GM19372 (cell line): ENCODE measurements around the gene ZDHHC11.
"Not testable (repeated sequence)": the region's sequence is repeated elsewhere in the genome, so short reads cannot be mapped to it uniquely, and the experiment has no call there.

Source experiments
- ATAC-seq: cut with Tn5 transposase; IDR thresholded peaks from one replicate; pipeline ENCODE4 v1.9.1; 2021; ENCODE audit warnings: mild to moderate bottlenecking, low read depth, moderate library complexity; ENCODE audit not compliant: unreplicated experiment

Gene ZDHHC11

DNA sequence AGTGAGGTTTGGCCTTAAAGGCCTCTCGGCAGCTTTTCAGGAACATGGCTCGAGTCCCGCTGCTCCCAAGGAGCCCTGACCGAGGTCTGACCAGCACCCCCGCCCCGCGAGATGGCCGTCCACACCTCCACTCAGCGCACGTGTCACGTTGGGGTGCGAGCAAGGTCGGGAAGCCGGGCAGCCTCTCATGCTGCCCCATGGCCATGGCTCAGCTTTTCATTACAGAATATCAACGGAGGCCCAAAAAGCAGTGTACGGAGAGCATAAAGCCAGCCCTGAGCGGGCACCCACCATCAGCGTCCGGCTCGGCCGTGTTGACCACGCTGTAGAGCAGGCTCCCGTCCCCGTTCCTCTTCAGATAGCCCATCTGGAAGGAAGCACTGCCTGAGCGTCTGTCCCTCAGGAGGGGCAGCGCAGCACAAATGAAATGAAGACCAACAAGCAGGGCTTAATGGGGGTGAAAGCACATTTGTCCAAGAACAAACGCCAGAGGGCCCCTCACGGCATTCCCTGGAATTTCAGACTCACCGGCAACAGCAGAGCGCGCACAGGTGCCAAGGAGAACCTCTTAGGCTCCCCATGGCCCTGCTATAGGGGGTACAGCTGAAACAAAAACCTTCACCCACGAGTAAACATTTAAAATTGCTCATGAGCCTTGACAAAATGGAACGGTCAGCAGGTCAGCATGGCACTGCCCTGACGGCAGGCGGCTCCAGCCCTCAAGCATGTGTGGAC lies 30.2 kb upstream of the ZDHHC11 start:
- ATAC-seq: no peak

DNA sequence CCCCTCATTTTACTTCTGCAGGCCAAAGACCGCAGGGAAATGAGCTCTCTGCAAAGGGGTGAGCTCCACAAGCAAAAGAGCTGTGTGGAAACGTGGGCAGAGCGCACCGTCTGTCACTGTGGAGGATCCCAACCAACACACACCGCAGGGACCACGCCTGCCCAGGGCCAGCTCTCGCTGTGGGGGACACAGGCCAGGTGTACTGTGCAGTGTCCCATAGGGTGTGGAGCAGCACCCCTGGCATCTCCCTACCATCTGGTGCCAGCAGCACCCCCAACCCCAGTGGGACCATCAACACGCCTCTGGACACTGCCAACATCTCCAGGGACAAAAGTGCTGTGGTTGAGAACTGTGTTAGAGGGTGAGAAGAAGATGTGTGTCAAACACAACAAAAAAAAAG lies 27.9 kb upstream of the ZDHHC11 start:
- ATAC-seq: not testable (repeated sequence)

DNA sequence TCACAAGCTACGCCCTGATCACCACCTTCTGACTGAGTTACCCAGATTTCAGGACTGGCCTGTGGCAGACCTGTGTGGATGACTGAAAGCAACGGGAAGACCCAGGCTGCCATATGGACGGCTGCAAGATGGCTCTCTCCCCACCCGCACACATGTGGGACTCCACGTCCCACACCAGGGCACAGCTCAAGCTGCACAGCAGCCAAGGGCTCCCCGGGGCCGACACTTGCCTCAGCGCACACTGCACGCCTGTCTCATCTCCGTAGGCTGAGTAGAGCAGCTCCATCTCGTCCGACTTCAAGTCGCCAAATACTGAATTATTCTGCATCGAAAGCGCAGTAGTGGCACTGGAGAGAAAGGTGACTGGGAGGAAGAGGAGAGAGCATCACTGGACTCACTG lies 27.3 kb upstream of the ZDHHC11 start:
- no peak for ATAC-seq

DNA sequence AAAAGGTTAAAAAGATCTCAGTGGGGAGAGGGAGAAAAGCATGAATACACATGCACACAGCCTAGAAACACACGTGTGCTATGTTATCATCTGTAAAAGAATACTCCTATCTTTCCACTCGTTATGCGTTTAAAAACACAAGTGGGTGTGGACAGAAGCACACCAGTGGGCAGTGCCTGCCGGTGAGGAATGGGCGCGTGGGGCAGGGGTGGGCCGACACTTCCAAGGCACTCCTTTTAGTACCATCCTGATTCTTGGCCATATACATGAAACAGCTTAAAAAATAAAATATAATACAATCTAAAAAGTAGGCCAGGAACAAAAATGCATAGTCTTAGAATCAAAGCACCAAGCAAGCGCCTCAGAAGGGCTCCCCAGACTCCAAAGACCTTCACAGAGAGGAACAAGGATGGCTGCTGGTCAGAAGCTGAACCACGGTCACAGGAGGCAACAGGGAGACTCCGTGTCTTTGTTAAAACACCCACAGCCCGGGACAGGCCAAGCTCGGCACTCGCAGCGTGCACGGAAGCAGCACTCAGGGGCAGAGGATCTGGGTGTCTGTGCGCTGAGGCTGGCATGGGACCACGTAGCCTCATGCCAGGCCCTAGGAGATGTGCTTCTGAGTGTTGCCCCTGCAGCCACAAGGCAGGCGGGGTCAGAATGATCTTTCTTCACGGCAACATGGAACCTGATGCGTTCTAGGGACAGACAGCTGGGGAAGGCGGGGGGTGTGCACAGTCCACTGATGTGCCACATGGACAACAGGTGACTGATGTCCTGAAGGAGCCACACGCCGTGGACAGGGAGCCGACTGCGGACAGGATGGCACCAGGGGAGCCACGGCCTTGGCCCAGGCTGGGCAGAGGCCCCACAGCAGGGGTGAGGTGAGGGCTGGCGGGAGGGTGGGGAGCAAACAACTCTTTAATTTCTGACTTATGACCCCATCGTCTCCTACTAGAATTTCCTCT lies 25.9 kb upstream of the ZDHHC11 start:
- ATAC-seq: no peak

DNA sequence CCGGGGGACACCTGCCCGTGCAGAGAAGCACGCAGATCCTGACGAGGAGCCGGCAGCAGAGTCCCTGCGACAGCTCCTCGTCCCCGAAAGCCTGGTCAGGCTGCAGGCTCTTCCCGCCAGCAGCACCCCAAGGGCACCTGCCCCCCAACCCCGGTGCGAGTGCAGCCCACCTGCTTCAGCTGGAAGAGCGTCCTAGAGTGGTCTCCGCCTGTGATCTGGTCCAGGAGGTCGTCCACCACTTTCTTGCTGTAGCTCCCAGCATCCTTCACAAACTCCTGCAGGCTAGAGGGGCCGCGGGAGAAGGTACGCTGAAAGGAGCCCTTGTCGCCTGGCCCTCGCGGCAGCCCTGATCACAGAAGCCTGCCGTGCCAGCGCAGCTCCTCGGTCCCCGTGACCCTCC lies 25.1 kb upstream of the ZDHHC11 start:
- no peak for ATAC-seq

DNA sequence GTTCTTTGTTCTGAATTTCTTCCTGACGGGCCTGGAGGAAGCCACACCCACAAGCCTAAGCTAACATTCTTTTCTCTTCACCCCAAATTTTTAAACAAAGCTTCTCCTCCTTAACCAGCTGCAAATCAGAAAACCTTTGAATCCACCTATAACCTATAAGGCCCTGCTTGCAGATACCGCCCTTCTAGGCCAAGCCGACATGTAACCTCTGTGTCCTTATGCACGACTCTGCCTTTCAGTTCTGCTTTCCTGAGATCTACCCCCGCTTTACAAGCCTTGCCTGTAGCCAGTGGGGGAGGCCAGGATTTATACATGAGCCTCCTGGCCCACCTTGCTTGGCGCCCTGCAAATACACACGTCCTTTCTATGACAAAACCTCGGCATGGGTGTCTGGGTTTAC lies 22.5 kb upstream of the ZDHHC11 start:
- ATAC-seq: no peak

DNA sequence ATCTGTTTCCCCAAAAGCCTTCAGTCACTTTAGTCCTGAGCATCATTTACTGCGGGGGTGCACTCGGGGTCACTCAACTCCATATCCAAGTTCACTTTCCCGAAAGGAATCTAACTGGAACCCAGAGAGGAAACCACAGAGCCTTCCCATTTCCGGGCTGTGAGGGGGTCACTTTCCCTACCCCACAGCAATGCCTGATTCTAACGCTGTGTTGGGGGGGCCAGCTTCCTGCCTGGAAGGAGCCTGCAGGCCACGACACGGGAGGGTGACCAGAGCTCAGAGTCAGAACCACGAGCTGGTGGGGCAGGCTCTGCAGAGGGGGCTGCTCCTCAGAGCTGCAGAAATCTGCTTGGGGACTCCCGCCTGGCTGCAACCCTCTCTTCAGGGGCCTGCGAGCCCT lies 21.5 kb upstream of the ZDHHC11 start:
- ATAC-seq: no peak

DNA sequence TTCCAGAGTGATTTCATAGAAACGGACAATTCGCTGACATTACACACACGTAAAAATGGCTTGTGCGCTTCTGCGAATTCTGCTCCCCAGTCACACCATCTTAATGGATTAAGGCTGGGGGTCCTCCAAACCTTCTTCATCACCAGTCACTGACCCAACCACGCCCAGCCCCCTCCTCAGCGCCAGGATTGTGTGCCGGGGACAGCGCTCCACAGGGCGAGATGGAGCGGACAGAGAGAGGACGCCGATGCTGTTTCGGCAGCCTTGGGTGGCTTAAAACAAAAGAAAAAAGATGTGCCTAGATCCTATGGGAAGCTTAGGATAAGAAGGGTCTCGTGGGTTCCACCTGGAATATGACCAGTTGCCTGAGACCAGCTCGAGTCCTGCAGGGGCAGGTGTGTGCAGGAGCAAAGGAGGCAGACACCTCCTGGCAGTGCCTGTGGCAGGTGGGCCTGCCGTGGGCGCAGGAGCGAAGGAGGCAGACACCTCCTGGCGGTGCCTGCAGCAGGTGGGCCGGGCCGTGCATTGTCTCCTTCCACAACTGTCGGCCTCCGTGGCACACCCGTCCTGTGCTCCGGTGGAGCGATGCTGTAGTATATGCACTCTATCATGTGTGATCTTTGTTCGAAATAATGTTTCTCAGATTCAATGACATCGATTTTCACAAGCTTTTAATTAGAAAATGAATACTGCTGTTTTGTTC lies 21.0 kb upstream of the ZDHHC11 start:
- no peak for ATAC-seq

DNA sequence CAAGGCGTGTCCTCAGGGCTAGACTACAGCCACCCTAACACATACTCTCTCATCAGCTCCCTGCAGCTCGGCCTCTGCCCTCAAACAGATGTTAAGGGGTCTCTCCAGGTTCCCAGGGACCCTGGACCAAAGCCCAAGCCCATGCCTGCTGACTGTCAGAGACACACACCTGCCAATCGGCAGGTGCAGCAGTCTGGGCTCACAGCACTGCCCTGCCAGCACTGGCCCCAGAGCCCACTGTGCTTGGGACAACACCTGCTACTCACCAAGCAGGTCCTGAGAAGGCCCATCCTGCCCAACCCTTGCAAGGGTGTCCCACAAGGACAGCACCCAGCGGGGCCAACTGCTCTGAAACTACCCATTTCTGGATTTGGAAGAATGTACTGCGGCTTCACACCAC lies 20.2 kb upstream of the ZDHHC11 start:
- ATAC-seq: no peak

DNA sequence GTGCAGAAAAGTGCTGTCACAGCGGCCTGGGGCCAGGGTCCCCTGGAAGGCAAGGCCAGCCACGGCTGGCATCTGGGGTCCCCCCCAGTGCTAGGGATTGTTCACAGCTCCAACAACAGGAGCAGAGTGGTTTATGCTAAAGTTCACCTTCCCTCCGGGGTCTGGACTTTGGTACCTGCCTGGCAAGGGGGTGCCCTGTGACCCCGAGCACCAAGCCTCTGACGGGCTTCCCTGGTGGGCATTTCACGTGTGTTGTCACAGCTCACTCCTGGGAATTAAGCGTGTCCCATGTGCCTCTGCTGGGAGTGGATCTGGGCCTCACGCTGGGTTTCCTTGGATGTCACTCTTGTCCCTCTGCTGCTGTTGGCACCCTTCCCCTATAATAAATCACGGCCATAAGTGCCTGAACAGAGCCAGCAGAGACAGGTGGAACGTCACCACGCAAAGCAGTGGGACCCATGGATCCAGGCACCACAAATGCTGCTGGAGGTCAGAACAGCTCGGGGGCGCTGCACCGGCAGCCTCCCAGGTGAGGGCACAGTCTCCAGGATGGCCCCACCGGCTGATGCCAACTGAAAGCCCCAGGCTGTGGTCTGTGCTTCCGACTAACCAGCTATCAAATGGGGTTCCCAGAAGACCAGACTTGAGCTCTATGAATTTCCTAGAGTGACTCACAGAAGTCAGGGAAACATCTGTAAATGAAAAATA lies 17.8 kb upstream of the ZDHHC11 start:
- ATAC-seq: no peak

DNA sequence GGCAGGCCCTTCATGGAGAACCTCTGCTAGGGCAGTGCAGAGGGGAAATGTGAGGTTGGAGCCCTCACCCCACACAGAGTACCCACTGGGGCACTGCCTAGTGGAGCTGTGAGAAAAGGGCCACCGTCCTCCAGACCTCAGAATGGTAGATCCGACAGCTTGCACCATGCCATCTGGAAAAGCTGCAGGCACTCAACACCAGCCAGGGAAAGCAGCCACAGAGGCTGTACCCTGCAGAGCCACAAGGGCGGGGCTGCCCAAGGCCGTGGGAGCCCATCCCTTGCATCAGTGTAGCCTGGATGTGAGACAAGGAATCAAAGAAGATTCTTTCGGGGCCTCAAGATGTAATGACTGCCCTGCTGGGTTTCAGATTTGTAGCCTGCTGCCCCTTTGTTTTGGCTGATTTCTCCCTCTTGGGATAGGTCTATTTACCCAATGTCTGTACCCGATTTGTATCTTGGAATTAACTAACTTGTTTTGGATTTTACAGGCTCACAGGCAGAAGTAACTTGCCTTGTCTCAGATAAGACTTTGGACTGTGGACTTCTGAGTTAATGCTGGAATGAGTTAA lies 16.6 kb upstream of the ZDHHC11 start:
- ATAC-seq: no peak

DNA sequence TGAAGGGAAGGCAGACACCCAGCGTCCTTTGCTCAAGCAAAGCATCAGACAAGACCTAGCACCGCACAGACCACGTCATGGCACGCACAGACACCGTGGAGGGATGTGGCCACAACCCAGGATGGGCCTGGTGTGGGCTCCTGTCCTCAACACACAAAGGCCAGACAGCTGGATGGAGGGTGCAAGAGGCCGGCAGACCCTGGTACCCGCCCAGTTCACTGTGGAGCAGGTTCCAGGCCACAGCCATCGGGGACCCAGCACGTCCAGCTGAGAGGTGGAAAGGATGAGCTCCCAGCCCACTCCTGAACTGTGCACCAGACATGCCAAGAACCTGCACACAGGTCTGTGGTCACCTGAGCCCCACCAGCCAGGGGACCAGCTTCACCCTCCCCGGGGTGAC lies 15.0 kb upstream of the ZDHHC11 start:
- no peak for ATAC-seq

DNA sequence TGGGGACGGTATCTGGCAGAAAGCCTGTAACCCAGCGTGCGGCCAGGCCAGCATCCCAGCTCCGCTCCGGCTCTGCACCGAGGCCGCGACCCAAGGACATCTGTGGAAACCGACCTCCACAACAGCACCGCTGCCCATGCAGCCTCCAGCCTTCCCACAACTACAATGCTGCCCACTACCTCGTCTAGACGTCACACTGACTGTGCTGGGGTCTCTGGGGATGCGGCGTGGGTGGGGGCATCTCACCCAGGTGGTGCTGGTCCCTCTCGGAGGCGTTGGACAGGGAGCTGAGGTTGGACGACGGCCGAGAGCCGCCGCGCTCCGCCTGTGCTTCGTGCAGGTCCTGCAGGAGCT lies 14.4 kb upstream of the ZDHHC11 start:
- ATAC-seq: no peak

DNA sequence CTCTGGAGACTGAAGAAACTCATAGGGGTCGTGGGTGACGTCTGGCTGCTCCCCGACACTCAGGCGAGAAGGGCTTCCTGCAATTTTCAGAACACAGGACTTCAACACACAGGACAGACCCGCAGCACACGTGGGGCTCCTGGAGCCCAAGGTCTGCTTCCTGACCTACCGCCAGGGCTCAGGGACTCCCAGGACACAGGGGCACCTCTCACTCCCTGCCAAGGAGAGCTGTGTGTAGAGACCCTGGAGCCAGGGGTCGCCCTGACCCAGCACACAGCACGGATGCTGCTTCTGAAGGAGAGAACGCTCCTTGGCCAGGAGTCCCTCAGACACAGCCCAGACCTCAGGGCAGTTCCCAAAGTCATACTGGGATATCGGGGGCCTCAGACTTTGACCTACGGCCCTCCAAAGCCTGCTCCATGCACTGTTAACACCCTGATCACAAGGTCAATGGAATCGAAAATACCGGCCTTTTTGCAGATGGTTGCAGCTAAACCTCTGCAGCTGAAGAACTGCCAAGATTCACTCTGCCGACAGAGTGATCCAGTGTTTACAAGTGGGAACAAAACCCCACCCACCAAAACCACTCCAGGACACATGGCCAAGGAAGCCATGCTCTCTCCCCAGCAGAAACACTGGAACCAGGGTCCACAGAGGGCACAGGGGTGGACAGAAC lies 13.8 kb upstream of the ZDHHC11 start:
- ATAC-seq: no peak

DNA sequence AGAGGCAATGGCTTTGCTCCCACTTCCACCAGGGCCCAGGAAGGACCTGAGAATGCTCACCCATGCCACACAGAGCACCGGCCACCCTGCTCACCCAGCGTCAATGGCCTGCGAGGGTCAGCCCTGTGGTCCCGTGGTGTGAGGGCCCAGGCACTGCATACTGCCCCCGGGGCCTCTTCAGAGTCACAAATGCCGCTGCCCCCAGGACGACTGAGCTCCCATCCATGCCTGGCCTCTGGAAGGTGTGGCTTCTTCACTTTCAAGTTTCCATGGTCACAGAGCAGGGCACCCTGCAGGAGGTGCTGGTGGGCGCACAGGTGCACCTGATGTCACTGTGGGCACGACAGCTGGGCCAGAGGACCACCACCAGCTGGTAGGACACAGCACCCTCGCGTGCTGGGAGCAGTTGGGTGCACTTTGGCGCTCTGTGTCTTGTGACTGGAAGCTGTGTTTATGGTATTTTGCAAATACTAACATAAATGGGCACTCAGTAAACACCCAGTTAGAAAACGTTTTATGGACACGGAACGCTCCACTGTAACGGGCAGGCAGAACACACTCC lies 12.5 kb upstream of the ZDHHC11 start:
- no peak for ATAC-seq

DNA sequence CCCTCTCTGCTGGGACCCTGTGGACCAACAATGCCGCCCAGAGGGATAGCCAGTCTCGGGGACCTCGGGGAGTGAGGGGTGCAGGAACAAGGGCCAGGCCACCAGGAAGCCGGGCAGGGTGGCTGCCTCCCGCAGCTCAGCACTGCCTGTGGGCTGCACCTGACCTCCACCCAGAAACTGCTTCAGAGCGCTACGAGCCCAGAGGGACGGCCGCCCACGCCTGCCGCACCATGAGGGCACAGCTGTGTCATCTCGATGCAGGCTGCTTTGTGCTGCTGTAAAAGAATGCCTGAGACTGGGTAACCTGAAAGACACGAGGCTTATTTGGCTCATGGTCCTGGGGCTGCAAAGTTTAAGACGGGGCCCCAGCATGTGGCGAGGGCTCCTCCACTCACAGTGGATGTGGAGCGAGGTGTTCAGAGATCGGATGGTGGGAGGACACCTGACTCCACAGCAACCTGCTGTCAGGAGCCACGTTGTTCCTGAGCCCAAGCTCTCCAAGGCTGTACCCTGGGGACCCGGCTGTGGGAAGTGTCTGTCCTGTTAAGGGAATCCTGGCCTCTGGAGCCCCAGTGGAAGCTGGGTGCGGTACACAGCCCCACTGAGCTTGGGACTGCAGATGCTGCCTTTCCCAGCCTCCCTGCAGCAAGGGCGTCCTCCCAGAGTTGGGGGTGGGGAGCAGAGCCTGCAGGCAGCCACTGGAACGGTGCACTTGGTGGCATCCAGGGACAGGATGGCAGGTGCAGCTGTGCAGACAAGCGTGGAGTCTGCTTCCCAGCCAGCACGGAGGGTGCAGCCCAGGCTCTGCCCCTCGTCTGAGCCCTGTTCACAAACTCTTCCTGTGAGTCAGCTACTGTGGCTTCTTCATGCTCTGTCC lies 11.8 kb upstream of the ZDHHC11 start:
- ATAC-seq: no peak

DNA sequence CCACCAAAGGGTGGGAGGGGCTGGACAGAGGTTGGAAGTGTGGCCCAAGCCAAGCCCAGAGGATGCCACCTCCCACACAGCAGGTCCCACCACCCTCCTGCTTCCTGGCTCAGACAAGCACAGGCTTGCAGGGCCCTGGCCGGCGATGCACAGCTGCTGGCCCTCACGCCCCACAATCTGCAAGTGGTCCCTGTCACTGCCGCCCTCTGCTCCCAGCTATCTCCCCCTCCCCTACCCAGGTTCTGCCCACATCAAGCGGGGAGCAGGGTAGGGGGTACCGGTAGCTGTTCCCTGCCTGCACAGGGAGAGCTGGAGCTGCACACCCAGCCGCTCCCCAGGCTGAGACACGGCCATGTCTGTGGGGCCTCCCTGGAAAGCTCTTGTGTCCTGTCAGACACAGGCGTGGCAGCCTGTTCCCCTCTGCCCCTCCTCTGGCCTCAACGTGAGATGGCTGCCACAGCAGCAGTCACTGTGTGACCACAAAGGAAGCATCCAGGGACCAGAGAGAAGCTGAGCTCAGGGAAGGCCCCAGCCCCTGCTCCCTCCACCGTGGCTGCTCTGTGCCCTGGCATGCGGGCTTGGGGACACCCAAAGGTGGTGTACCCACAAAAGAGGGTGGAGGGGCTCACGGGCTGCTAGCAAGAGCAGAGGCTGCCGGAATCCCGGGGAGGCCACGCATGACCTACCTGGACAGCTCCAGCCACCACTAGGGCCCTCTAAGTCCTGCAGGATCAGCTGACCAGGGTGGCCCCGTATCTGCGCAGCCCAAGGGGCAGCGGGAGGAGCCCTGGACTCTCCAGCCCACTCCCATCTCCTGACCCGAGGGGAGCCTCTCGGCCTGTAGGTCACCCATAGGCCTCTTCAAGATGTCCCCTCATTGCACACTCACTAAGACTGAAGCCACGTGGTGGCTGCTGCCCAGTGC lies 10.9 kb upstream of the ZDHHC11 start:
- ATAC-seq: no peak
